ENCODE results near the gene CGN. TPM values are rescaled to one million over a fixed set of nuclear protein-coding genes. Genes with fewer than 3 reads are reported as not detected.

The CGN gene
- total and polyA plus RNA-seq, 2 donors (not counting 3 experiments of a cell fraction or from before 2014, with no cell fraction given): 0.32 to 0.73 TPM

DNA sequence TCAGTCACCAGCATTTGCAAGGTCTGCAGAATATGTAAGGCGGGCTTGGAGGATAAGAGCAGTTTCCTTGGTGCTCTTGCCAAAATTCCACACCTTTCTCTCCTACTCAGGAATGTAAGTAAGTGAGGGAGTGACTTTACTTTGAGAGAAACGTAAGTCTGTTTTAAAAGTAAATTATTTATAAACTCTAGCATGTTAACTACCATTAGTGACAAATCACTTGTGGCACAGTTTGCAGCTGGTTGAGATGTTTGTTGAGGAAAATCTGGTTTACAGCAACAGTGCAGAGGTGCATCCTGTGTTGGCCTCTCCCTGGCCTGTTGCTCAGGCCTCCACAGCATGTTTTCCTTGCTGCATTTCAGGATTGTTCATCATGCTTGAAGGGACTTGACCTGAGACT lies 8.5 kb downstream of the CGN start:
- Histone ChIP-seq H2AFZ (ENCODE audit: low read depth, low read length) (no peak overlapping the region), H3K9me3 (replicated peaks; ENCODE audit: control insufficient read depth, insufficient read depth, low read length) (no peaks in the 10 kb centered on the region), H3K4me2 (ENCODE audit: insufficient read depth, low read length) (no peak overlapping the region), H3K27me3 (ENCODE audit: control insufficient read depth in 2 of 2, insufficient read depth in 2 of 2, low read length in 2 of 2) (no peaks in the 10 kb centered on the region), H3K9ac (replicated peaks; ENCODE audit: extremely low read depth, insufficient read depth, low read length) (no peak overlapping the region), H3K9me1 (replicated peaks; ENCODE audit: control insufficient read depth, extremely low read depth, insufficient read depth, low read length) (no peaks in the 10 kb centered on the region), H3K27ac (ENCODE audit: insufficient read depth, low read depth, low read length) (no peak overlapping the region), H3K4me3 (replicated peaks in 1 of 3; ENCODE audit: insufficient read depth in 1 of 3, low read depth in 1 of 3, low read length in 3 of 3) (no peak overlapping the region), H3K4me1 (ENCODE audit: control insufficient read depth, extremely low read depth, insufficient read depth, low read length) (no peaks in the 10 kb centered on the region), H3K79me2 (ENCODE audit: control insufficient read depth, insufficient read depth, low read length) (no peaks in the 10 kb centered on the region), H4K20me1 (replicated peaks; ENCODE audit: control insufficient read depth, extremely low read depth, insufficient read depth, low read length) (no peaks in the 10 kb centered on the region), H3K36me3 (ENCODE audit: control insufficient read depth in 2 of 2, extremely low read depth in 1 of 2, insufficient read depth in 2 of 2, low read length in 2 of 2) (no peaks in the 10 kb centered on the region)
- CTCF ChIA-PET: interaction anchor here (1.4 kb wide), 1 partner anchor 25 kb away, joined by 5 read pairs; no protein-coding TSS in a partner anchor
- POLR2A ChIA-PET: no interaction called here
- TF ChIP-seq GATA2 (IDR thresholded peaks at IDR 0.05; ENCODE audit: insufficient read depth, insufficient read length, low read depth, low read length): no peak
- TF ChIP-seq MYC (IDR thresholded peaks at IDR 0.05; ENCODE audit: low read depth, low read length): no peak
- no peak for TF ChIP-seq JUN (IDR thresholded peaks at IDR 0.05; ENCODE audit: borderline replicate concordance, insufficient read depth, insufficient read length, low read depth)
- TF ChIP-seq, protein P1, sequence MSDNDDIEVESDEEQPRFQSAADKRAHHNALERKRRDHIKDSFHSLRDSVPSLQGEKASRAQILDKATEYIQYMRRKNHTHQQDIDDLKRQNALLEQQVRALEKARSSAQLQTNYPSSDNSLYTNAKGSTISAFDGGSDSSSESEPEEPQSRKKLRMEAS (IDR thresholded peaks at IDR 0.05; ENCODE audit: insufficient read depth, insufficient read length): no peak
- TF ChIP-seq POLR2A (IDR thresholded peaks at IDR 0.05; ENCODE audit: low read depth, low read length): no peak
- no peak for TF ChIP-seq FOS (IDR thresholded peaks at IDR 0.05; ENCODE audit: borderline replicate concordance, insufficient read depth, low read length)
- no peak for TF ChIP-seq EZH2 (IDR thresholded peaks at IDR 0.05; ENCODE audit: borderline replicate concordance, low read depth, low read length, severe bottlenecking)
- TF ChIP-seq, protein P2, sequence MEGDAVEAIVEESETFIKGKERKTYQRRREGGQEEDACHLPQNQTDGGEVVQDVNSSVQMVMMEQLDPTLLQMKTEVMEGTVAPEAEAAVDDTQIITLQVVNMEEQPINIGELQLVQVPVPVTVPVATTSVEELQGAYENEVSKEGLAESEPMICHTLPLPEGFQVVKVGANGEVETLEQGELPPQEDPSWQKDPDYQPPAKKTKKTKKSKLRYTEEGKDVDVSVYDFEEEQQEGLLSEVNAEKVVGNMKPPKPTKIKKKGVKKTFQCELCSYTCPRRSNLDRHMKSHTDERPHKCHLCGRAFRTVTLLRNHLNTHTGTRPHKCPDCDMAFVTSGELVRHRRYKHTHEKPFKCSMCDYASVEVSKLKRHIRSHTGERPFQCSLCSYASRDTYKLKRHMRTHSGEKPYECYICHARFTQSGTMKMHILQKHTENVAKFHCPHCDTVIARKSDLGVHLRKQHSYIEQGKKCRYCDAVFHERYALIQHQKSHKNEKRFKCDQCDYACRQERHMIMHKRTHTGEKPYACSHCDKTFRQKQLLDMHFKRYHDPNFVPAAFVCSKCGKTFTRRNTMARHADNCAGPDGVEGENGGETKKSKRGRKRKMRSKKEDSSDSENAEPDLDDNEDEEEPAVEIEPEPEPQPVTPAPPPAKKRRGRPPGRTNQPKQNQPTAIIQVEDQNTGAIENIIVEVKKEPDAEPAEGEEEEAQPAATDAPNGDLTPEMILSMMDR (IDR thresholded peaks at IDR 0.05; ENCODE audit: extremely low read depth in 1 of 2, insufficient read depth in 1 of 2, low read depth in 1 of 2, low read length in 2 of 2): no peak
- no peak for TF ChIP-seq POLR2AphosphoS5 (IDR thresholded peaks at IDR 0.05; ENCODE audit: insufficient read depth, low read depth, low read length)
- BruUV-seq (replicated peaks): no TSS peak
- dilution Hi-C loops (cut with MboI; ENCODE audit: extremely low pct_ligation_motif_present, low sequenced_read_pairs): no loop called here
- no peak for DNase-seq (ENCODE audit: low read depth, low spot score)
- intact Hi-C loops (cut with micrococcal nuclease): no loop called here
- FAIRE-seq: no peak
